HG03103 (cell line): ENCODE measurements around the gene CYP19A1.

ENCODE experiments used
- ATAC-seq: cut with Tn5 transposase; IDR thresholded peaks from one replicate; pipeline ENCODE4 v1.9.1; 2021; ENCODE audit warnings: low read depth; ENCODE audit not compliant: unreplicated experiment

Gene CYP19A1

DNA sequence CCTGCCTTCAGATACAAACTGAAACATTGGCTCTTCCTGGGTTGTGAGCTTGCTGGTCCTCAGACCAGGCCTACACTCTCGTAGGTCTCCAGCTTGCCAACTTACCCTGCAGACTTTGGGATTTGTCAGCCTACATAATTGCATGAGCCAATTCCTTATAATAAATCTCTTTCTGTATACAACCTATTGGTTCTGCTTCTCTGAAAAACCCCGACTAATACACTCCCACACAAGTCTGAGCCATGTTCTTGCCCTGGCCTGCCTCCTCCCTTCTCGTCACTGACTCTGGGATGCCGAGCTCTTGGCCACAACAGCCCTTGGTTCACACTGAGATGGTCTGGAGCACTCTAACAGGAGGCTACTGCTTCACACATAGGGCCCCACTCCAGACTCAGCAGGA is 9.5 kb downstream of the CYP19A1 start:
- ATAC-seq = no peak

DNA sequence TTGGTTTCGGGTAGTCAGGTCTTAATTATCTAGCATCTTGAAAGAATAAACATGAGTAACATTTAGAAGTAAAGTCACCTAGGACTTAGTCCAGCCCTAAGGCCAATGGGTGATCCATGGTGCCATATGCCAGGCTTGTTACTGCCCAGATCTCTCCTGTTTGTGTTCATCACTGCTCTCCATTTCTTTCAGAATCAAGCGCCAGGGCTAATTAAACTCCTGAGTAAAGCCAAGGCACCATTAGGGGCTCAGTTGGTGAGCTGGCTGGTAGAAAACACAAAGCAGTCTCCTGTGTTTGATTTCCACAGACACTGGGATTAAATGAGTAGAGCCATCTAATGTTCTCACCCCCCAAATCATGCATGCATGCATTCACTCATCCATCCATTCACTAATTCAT is 11.3 kb downstream of the CYP19A1 start:
- no peak for ATAC-seq

DNA sequence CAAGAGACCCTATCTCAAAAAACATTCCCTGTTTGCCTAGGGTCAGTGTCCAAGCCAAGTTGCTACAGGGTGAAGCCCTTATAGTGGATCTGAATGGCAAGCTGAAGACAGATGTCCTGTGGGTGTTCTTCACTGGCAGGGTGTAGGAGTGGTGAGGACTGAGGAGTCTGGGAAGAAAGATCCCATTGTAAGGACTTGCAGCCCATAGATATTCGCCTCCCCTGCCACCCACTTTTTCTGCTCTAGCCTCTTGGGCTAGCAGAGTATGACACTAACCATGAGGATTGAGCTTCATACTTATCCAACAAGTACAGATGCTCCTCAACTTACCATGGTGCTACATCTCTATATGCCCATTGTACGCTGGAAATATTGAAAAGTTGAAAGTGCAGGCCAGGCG is 13.2 kb downstream of the CYP19A1 start:
- ATAC-seq = no peak

DNA sequence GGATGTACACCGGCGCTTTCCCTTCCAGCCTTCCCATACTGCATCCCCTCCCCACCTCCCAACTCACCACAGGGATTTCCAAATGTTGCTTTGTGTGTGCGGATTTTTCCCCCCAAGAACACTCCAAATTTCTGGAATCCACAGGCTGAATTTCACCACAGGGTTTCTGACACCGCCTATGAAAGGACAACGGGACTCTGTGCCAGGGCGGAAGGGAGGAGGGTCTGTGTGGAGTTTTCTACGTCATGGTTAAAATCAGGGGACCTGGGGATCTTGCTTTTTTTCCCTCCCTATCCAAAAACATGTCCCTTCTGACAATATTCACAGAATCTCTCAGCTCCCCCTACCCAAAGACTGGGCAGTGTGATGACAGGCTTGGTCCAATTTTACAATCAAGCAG is 14.6 kb downstream of the CYP19A1 start:
- ATAC-seq = no peak

DNA sequence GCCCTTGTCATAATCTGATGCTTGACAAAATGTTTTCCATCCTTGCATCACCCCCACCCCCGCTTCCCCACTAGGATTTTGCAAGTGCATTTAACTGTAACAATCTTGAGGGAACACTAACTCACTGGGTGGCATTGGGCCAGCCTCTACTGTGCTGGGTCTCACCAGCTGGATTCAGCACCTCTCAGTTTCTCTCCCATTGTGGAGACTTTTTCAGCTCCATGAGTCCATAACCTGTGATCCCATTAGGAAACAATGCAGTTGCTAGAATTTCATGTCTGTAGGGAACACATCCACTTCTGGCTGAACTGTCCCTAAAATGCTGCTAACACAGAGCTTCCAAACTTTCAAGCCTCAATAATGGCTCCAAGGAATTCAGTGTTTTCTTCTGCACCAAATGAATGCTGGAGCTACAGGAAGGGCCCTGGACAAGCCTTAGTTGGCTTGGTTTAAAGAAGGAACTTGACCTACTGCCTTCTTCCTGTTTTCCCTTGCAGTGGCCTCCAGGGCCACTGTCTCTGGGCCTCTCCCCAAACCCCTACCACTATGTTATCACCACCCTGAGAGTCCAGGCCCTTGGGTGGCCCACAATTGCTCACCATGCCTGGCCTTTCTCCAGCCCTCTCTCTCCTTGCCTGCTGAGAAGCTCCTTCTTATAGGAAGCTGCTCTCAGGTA is 15.6 kb downstream of the CYP19A1 start:
- no peak for ATAC-seq

DNA sequence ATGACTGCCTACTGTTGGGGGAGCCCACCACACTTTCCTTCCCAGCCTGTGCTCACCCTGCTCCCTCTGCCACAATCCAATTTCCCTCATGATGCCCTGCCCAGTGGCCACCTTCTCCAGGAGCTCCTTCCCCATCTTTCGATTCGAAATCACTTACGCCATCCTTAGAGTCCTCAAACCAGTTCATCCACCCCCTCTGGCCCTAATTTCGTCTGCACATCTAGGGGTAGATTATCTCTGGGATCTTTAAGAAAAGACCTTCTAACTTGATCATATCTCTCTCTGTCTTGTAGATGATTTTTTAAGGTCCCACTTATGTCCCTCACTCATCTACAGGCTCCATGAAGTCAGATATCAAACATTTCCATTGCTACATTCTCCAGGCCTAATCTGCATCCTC is 17.1 kb downstream of the CYP19A1 start:
- ATAC-seq = no peak

DNA sequence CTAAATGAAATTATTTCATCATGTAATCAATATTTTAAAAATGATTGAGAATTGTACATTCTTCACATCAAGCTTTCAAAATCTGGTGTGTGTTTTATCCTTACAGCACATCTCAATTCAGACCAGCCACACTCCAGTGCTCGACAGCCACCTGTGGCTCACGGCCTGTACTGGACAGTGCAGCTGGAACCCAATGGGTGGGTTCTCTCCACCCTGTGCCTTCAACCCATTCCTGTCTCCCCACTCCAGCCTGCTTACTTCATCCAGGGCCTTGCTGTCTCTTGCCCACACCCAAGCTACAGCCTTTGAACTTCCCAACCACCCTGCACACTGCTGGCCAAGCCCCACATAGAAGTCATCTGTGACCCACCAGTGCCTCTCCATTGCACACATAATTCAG is 17.6 kb downstream of the CYP19A1 start:
- no peak for ATAC-seq

DNA sequence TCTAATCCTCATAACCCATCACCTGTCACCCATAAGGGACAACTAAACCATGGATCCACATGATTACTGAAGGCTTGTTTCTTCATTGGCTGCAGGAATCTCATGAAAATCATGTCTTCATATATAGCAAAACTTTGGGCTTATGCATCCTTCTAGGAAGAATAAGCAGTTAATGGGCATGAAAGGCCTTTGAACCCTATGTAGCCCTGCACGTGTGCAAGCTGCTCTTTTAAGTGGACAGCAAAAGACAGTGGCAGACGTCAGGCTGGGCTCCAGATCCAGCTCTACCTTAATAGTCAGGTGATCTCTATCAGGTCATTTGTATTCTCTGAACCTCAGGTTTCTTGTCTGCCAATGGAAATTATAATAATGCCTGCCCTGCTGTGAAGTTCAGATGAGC is 18.9 kb downstream of the CYP19A1 start:
- ATAC-seq = no peak

DNA sequence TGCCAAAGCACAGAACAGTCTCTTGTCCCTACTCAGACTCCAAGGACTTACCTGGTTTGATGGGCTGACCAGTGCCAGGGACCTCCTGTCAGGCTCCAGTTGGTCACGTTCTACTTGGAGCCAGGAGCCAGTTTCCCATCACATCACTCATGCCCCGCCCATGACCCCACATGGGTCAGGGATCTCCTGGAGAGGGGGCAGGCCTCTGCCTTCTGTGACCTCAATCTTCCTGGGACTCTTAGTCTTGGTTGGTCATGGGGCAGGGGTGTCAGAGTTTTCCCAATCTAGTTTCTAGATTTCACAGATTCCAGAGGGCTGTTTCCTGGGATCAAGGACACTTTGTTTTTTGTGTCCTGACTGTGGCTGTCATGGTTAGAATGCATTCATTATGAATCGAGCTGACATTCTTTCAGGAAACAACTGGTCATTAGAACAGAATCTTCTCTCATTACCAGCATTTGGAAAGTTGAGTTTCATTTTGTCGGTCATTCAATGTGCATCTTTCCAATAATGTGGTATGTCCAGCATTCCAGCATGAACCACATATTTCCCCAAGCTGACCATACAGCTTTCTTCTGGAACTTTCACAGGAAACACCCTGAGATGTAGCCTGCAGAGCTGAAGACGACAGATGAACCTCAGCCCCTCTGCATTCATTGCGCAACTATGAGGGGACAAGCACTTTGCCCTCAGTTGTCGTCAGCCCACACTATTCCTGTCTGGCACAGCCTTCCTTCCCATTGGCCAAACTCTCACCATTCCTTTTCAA is 19.8 kb downstream of the CYP19A1 start:
- no peak for ATAC-seq

DNA sequence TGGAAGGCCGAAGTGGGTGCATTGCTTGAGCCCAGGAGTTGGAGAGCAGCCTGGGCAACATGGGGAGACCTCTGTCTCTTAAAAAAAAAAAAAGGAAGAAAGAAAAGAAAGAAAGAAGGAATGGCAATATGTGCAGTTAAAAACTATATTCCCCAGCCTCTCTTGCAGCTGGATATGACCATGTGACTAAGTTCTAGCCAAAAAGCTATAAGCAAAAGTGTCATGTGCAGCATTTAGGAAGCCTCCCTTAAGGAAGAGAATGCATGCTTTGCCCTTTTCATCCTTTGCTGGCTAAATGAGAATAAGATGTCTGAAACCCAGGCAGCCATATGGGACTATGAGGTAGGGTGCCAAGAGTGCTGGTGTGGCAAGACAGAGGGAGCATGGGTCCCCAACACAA is 21.8 kb downstream of the CYP19A1 start:
- ATAC-seq = no peak

DNA sequence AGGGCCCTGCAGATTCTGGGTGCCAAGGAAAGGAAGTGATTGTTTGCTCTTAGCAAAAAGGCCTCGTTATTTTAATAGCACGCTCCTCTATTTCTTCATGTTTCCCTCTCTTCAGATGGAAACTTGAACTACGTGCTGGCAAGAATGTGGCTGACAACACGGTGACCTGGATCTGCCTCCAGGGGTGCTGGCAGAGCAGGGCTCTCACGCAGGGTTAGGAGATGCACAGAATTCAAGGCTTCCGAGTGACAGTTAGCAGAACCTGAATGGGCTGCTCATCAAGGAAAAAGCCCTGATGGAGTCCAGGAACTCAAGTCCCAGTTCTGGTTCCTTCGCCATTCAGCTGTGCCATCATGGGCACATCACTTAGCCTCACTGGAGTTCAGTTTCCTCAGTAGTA is 22.7 kb downstream of the CYP19A1 start:
- no peak for ATAC-seq

DNA sequence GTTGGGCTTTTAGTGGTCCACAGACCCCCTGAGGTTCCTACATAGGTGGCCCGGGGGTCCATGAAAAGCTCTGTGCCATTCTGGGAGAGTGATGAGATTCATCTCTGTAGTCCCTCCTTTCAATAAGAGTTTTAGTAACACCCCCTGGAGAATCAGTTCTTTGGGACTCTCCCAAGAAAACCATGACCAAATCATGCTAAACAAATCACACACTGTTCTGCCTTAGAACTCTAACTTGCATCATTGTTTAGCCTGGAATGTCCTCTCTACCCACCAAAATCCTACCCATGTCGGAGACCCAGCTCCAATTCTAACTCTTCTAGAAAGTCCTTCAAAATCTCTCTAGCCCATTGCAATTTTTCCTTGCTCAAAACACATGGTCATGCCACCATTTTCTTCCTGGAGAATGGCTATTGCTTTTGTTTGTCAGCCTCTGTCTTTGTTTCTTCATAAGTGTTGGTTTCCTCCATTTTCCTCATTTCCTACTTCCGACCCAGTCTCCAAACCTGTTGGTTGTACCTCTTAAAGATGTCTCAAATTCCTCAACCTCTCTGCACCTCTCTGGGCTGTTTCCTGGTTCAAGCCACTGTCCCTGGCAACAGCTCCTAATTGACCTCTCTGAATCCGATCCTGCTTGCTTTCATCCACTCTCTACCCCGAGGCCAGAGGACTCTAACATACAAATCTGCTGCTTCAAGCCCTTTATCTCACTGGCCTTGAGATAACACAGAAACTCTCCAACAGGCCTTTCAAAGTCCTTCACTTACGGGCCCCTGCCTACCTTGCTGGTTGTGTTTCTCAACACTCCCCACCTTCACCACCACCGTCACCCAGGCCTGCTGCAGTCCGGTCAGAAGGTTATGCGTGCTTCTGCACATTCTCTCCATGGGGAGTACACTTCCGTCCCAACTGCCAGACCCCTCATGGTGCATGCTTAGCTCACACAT is 23.7 kb downstream of the CYP19A1 start:
- ATAC-seq = no peak

DNA sequence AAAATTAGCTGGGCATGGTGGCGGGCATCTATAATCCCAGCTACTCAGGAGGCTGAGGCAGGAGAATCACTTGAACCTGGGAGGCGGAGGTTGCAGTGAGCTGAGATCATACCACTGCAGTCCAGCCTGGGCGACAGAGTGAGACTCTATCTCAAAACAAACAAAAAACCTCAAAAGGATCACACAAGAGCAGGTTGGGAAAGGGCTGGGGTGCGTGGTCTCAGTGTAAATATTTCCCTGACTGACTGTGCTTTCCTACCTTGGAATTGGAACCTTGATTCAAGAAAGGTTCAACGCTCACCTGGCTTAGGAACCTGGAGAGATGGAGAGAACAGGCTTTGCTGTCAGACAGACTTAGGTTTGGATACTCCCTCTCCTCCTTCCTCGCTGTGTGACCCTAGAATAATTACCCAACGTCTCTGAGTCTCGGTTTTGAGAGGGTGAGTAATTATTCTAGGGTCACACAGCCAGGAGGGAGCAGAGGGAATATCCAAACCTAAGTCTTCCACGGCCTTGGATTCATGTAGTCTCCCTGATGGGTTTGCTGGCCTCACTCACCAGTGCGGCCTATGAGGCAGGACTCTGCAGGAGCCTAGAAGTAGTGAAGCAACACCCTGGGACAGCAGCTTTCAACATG is 24.6 kb downstream of the CYP19A1 start:
- ATAC-seq = no peak

DNA sequence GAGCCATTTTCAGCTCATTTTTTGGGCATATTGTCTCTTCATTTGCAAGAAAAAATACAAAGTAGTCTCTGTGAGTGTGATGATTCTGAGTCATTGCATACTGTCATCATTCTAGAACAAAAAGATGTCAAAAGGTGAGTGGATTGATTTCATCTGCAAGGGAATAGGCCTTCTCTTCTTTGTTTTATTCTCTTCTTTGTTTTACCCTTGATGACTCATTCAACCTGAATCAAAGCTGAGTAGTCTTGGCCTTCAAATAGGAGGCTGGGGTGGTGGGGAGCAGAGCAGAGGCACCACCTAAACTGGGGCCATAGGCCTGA is 25.4 kb downstream of the CYP19A1 start:
- ATAC-seq = no peak

DNA sequence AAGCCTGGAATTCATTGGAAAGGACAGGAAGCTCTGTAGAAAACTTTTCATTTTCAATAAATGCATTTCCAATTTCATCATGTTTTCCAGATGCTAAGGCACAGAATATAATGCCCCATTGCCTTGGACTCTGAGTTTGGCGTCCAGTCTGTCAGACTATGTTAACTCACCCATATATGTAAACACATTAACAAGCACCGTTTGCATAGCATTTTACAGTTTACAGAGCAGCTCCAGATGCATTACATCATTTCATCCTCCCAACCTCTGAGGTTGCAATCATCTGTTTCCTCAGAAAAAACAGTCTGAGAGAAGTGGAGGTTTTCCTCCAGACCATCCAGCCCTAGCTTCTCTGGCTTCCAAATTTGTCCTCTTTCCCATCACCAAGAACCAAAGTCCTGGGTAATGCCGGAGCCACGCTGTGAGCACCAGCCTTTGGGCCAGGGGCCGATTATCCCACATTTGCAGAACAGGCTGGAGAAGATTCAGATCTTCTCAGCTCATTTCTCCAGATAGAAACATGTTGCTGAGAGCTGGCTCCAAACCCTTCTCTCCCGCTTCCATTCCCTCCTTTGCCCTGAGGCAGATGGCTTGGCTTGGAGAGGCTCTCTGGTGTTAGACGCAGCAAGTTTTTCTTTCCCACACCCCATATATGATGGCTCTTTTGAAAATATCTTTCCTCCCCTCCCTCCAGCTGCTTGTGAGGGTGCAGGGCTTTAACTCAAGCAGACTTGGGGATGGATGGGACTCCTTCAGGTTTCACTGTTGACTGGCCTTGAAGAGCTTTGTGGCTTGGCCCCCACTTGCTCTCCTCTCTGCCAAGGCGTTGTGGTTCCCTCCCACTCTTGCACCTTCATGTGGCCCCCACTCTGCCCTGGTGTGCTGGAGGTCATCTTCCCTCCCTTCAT is 26.0 kb downstream of the CYP19A1 start:
- no peak for ATAC-seq

DNA sequence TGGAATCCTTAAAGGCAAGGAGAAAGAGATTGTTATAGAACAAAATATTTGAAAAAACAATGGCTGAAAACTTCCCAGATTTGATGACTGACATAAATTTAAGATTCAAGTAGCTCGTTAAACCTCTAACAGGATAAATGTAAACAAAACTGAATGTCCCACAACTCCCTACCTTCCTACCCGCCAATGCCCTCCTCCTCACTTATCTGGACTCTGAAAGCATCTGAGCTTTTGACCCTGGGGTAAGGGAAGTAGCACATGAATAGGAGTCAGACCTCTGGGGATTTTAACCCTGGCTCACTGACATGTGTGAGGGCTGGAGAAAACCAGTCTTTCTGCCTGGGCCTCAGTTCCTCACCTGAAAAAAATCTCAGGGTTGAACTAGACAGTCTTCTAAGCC is 26.9 kb downstream of the CYP19A1 start:
- no peak for ATAC-seq

DNA sequence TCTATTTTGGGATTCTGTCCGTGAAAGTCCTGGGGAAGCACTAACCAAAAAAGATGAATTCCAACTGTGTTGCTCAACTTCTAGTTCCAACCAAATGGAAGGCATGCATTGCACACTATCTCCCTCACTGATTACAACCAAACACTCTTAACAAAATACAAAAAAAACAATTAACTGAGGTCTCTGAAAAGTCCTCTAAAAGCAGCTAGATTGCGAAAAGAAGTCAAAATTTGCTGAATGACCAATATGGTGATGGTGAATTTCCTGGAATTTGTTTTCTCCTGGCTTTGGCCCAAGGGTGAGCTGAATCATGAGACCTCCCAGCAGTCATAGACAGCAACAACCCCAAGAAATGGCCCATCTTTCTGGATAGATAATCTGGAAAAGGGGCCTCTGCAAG is 28.3 kb downstream of the CYP19A1 start:
- no peak for ATAC-seq

DNA sequence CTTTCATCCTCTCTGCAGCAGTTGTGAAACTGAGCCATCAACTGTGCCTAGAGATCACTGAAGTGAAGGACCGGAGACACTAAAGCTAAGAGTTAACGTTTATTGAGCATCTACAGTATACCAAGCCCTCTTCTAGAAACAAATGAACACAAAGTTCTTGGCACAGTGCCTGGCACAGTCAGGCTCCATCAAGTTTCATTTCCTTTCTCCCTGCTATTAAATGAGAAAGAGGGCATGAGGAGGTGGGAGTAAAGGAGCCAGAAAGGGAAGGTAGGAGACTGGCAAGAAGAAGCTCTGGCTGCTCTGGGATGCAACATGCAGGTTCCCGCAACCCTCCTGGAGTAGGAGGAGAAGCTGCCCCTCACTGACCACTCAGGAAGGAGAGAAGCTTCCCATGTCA is 30.6 kb downstream of the CYP19A1 start:
- ATAC-seq = no peak

DNA sequence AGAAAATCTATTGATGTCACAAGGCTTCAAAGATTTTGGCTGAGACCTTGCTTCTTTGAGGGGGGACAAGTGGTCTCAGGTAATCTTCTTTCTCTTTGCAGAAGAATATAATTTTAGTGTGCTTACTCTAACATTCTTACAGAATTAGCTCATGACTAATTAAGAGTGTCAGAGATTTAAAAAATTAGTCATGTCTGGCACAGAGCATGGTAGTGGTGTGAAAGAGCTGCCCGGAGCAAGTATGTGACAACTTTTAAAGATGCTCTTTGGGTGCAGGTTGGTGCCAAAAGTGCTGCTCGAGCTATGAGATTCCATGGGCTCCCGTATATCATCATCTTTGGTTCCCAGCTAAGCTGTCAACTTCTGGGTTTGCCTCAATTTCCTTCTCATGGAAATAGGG is 31.1 kb downstream of the CYP19A1 start:
- no peak for ATAC-seq

DNA sequence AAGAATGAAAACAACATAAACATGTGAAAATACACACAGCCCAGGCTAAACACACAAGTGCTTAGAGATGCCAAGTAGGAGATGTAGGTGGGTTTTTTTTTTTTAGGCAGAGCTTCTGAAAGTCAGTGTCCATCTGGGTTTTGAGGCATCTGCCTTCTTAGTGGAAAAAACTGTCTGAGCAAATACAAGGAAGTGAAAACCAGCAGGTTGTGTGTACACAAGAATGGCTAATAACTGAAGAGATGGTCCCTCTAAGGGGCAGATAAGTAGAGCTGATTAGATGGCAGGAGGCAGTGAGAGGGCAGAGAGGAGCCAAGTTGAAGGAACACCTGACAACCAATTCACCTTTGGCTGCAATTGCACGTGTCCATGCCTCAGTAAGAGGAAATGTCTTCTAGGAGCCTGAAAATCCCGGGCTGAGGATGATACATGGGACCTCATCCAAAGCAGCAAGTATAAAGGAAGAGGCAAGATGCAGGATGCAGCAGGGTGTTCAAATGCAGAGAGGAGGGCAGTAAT is 34.9 kb downstream of the CYP19A1 start:
- no peak for ATAC-seq
